ENCODE results near the gene PTPRCAP.

Gene PTPRCAP

DNA sequence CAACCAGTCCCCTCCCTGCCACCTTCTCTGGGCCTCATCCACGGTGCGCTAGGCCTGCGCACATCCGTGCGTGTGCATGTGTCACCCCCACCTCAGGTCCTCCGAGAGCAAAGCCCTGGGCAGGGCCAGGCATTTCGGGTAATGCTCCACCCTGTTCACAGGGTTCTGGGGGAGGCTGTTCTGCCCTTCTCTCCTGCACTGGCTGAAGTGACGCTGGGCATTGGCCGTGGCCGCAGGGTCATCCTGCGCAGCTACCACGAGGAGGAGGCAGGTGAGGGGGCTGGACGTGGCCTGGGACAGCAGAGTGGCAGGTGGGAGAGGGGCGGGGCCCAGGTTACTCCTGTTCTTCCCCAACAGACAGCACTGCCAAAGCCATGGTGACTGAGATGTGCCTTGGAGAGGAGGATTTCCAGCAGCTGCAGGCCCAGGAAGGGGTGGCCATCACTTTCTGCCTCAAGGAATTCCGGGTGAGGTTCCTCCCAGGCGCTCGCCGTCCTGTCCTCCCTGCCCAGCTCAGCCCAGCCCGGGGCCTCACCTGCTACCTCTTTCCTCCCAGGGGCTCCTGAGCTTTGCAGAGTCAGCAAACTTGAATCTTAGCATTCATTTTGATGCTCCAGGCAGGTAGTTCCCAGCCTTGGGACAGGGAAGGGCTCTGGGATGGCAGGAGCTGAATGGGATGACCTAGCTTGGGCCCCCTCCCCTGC, 41.8 kb downstream of the PTPRCAP start:
- no peak for DNase-seq

DNA sequence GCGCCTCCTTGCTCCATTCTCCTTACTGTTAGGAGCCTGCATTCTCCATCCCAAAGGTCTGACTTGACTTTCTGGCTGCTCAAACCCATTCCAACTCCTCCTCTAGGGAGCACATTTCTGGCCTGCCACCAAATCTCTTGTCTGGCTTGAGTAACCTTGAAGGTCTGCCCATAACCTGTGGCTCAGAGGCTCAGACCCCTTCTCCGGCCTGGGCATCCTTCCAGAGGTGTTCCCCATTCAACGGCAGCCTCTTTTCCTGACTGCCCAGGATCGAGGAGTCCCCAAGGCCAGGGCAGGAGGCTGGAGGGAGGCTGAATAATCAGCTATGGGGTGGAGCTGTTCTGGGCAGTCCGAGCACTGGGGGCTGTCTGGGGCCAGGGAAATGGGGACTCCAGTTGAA, 43.5 kb downstream of the PTPRCAP start:
- DNase-seq, result no peak

DNA sequence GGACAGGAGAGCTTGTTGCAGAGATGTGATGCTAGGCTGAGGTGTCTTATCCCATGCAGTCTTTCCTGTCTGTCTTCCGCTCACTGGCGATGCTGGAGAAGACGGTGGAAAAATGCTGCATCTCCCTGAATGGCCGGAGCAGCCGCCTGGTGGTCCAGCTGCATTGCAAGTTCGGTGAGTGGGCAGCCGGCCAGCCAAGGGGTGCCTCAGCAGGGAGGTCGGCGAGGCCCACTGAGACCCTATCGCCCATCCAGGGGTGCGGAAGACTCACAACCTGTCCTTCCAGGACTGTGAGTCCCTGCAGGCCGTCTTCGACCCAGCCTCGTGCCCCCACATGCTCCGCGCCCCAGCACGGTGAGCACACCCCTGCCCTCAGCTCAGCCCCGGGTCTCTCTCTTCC, 44.0 kb downstream of the PTPRCAP start:
- no peak for DNase-seq

DNA sequence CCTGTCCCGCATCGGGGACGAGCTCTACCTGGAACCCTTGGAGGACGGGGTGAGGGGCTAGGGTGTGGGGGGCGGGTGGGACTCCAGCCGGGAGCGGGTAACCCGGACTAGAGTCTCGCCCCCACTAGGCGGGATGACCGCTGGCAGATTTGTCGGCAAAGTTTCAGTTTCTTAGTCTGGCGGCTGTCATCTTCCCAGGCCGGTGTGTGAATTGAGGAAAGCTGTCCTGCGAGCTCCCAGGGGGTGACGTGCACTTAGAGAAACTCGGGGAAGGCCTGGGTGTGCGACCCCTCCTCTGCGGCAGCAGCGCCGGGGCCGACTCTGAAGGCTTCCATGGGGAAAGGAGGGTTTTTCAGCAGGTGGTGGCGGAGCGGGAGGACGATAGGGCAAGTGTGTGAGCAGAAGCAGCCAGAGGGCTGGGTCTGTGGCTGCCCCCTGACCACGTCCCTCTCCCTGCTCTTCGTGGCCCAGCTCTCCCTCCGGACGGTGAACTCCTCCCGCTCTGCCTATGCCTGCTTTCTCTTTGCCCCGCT, 45.2 kb downstream of the PTPRCAP start:
- no peak for DNase-seq

DNA sequence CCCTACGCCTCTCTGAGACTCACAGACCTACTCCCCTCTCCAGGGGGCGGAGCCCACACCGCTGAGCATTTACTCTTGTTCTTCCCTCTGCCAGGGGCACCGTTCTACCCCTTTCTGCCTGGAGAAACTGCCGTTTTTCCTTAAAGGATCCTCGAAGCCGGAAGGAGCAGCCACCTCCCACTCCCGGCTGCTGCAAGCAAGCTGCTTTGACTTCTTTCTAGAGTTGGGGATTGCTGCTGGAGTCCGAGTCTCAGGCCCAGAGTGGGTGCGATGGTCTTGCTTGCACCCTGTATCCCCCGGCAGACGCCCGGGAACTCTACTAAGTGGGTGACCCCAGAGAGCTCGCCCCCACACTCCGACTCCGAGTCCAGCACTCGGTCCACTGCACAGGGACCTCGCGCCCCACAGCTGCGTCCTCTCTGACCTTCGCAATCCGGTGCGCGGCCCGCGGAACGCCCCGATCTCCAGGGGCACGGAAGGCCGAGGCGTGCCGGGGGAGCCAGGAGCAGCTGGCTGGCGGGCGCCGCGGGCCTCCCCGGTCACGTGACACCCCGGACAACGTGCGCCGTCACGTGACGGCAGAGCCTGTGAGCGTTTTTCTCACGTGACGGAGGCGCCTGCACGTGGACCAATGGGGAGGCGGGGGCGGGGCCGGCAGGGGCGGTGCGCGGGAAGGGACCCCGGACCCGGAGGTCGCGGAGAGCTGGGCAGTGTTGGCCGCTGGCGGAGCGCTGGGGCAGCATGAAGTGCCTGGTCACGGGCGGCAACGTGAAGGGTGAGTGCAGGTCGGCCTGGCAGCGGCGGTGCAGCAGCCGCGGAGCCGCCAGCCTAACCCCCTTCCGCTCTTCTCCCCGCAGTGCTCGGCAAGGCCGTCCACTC, 45.9 kb downstream of the PTPRCAP start, which contains the start of gene RAD9A:
TSS of gene RAD9A (plus strand) at position 683 of the 879 bp plus-strand sequence. CDS start at position 742, 59 bp downstream.
- peak; percentile 85 to 94 for DNase-seq

DNA sequence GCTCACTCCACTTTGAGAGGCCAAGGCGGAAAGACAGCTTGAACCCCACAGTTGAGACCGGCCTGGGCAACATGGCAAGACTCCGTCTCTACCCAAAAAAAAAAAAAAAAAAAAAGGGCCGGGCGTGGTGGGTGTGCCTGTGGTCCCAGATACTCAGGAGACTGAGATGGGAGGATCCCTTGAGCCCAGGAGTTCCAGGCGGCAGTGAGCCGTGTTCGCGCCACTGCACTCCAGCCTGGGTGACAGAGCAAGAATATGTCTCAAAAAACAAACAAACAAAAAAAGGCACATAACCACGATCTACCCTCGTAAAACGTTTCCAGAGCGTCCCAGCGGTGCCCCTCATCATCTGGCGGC, 46.6 kb downstream of the PTPRCAP start:
- no peak for DNase-seq

DNA sequence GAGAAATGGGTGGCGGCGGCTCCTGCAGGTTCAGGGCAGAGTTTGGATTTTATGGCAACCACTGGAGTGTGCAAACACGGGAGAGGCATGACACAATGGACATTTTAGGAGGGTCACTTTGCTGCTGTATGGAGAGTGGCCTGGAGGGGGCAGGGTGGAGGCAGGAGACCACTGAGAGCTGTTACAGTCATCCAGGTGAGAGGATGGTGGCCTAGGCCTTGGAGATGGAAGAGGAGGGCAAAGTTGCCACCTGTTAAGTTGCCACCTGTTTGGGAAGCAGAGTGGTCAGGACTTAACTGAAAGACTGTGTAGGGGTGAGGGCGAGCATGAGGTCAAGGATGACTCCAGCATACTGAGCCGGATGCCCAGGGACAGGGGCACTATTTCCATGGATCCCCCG, 48.0 kb downstream of the PTPRCAP start:
- no peak for DNase-seq

DNA sequence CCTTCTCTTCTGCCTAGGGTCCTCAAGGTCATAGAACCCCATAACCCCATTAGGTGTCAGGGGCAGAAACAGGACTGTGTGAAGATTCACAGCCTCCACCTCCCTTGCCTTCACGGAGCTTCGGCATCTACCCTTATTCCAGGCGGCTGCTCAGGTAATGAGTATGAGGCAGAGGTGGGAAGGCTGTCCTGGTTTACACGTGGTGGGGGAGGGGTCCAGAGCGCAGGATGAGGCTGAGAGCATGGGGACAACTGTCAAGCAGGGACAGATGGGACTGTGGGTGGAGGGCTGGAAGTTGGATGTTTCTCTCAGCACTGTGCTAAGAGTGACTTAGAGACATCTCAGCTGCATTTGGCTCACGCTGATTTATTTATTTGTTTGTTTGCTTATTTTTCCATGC, 50.0 kb downstream of the PTPRCAP start:
- no peak for DNase-seq

DNA sequence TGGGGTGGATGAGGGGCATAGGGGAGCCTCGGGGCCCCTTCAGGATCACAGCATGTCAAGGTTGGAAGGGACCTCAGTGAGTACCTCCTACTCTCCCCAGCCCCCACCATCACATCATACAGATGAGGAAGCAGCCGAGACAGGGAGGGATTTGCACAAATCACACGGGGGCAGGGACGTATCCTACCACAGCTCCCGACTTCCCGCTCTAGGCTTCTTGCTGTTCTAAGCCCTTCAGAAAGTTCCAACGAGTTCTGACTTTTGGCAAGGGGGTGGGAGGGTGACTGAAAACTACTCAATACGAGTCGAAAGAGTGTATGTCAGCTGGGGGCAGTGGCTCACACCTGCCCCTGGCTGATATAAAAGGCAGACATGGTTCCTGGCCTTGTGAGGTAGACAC, 50.4 kb downstream of the PTPRCAP start:
- no peak for DNase-seq
